Heart right ventricle (tissue), 16 donors: ENCODE measurements around the gene CCR5AS.
"Not testable (repeated sequence)": the region's sequence is repeated elsewhere in the genome, so short reads cannot be mapped to it uniquely, and the experiment has no call there.

Experiments used
- ATAC-seq, 8 donors: fragments of 200-7000 bp; cut with Tn5 transposase; one replicate each; pipeline ENCODE4 v1.9.1; 2020; ENCODE audit warnings: mild to moderate bottlenecking in 8 of 8, moderate library complexity in 8 of 8, moderate number of reproducible peaks in 1 of 8
- DNase-seq, 2 donors: peaks; one replicate each; pipeline ENCODE4 v3.0.0-alpha.2; 2020
- H3K27ac ChIP-seq, 10 donors: fragments of 200-600 bp; sonication (generic) in 2 of 10; one replicate each; pipeline versions ENCODE4 v1.5.0 to v1.8.0; 2020 to 2022; ENCODE audit warnings: mild to moderate bottlenecking in 3 of 10
- H3K27me3 ChIP-seq, 7 donors: fragments of 200-600 bp; one replicate each; pipeline ENCODE4 v1.8.0; 2021 to 2022; ENCODE audit warnings: mild to moderate bottlenecking in 2 of 7
- H3K36me3 ChIP-seq, 9 donors: fragments of 200-600 bp; sonication (generic) in 1 of 9; one replicate each; pipeline versions ENCODE4 v1.5.0 to v1.8.0; 2020 to 2022; ENCODE audit warnings: mild to moderate bottlenecking in 2 of 9
- H3K4me1 ChIP-seq, 9 donors: fragments of 200-600 bp; sonication (generic) in 1 of 9; one replicate each; pipeline versions ENCODE4 v1.5.0 to v1.8.0; 2020 to 2022; ENCODE audit warnings: mild to moderate bottlenecking in 4 of 9
- H3K4me3 ChIP-seq, 10 donors: fragments of 200-600 bp; sonication (generic) in 2 of 10; one replicate each; pipeline versions ENCODE4 v1.5.0 to v1.8.0; 2020 to 2022; ENCODE audit warnings: mild to moderate bottlenecking in 7 of 10, moderate library complexity in 2 of 10
- H3K9me3 ChIP-seq, 11 donors: fragments of 200-600 bp in 10 of 11; sonication (generic) in 2 of 11; one replicate each; pipeline versions ENCODE4 v1.5.0 to v1.8.0; 2013 to 2022; ENCODE audit warnings: mild to moderate bottlenecking in 2 of 11, control low read depth in 1 of 11, moderate library complexity in 1 of 11
- WGBS, 2 donors: extraction: QIAGEN DNeasy Blood & Tissue Kit; methylation state at CpG; one replicate each; pipeline ENCODE4 v1.1.7; 2013; ENCODE audit warnings: inconsistent platforms in 1 of 2; 5-methylcytosine and 5-hydroxymethylcytosine counted together
- intact Hi-C, 10 donors: fragments of 100-400 bp; cut with DNase I; formaldehyde crosslinking; loops; one replicate each; pipeline versions ENCODE4 v1.11.1 to v1.14.2; 2022
- TF ChIP-seq, protein P1 (sequence below), 9 donors: fragments of 200-600 bp; sonication (generic) in 2 of 9; IDR thresholded peaks; one replicate each; pipeline versions ENCODE4 v1.5.0 to v1.8.0; 2021 to 2022; ENCODE audit warnings: antibody characterized with exemption in 9 of 9, mild to moderate bottlenecking in 5 of 9, moderate library complexity in 1 of 9
- donor health status: Arrhythmogenic right ventricular cardiomyopathy.
- donor health status: ischemic (EF 13 %, LVEDD 7.1; RV severe dilation, severe dysfunction).
- donor health status: healthy with polysubstance abuse.
- donor health status: DM: no; HTN: yes; CAD: no.
- donor health status: DM: no; HTN: no; CAD: no.
- donor health status: ischemic (EF 25% LVEDD 6.9; RV normal size, moderate dysfunction).
- donor health status: ischemic (EF 25% LVEDD 5.7; RV mildly dilated, moderate dysfunction).
- donor health status: healthy.
- donor health status: DM: yes; HTN: yes; CAD: no.
- donor health status: Ischemic cardiomyopathy.
- donor health status: ischemic (EF 35%, LVEDD 5.7; RV mildly dilated, moderate dysfunction).
- donor health status: nonischemic (EF 11% LVEDD 7.7; RV severe dilation, severe dysfunction).
- donor health status: DM: yes; HTN: yes; CAD: no.
- donor health status: PGD.
- donor health status: ischemic (EF 29% LVEDD 5.4; RV normal size, mild dysfunction).
- donor health status: nonischemic (EF 23%, LVEDD 6.1; RV moderate dilation, normal function).

Gene CCR5AS

GRCh38 chr3:46334741-46335478 lies 72.0 kb downstream of the CCR5AS start:
- no peak overlapping the region for H3K27ac ChIP-seq
- no peak for DNase-seq
- H3K4me1 ChIP-seq, result peaks cover 0 to 3% (median 0%) of the 10 kb centered on the region in 9 donors
- intact Hi-C loops, result no loop called here
- no peak overlapping the region for H3K4me3 ChIP-seq
- ATAC-seq, result no peak
- H3K27me3 ChIP-seq, result no peaks in the 10 kb centered on the region
- H3K9me3 ChIP-seq, result peaks cover 0 to 20% (median 8%) of the 10 kb centered on the region in 11 donors
- H3K36me3 ChIP-seq, result no peaks in the 10 kb centered on the region
- 54 to 66% methylated on average over 4 of the region's 4 CpGs for WGBS, 2 donors
- TF ChIP-seq, protein P1, sequence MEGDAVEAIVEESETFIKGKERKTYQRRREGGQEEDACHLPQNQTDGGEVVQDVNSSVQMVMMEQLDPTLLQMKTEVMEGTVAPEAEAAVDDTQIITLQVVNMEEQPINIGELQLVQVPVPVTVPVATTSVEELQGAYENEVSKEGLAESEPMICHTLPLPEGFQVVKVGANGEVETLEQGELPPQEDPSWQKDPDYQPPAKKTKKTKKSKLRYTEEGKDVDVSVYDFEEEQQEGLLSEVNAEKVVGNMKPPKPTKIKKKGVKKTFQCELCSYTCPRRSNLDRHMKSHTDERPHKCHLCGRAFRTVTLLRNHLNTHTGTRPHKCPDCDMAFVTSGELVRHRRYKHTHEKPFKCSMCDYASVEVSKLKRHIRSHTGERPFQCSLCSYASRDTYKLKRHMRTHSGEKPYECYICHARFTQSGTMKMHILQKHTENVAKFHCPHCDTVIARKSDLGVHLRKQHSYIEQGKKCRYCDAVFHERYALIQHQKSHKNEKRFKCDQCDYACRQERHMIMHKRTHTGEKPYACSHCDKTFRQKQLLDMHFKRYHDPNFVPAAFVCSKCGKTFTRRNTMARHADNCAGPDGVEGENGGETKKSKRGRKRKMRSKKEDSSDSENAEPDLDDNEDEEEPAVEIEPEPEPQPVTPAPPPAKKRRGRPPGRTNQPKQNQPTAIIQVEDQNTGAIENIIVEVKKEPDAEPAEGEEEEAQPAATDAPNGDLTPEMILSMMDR (IDR thresholded peaks at IDR 0.05), result no peak

GRCh38 chr3:46330676-46331075 lies 76.2 kb downstream of the CCR5AS start:
- 85 to 95% methylated on average over 3 of the region's 3 CpGs for WGBS, 2 donors
- H3K4me1 ChIP-seq, H3K4me3 ChIP-seq, H3K27ac ChIP-seq, intact Hi-C loops, H3K36me3 ChIP-seq, ATAC-seq, DNase-seq, H3K27me3 ChIP-seq: not testable (repeated sequence)
- peaks cover 0 to 13% (median 0%) of the 10 kb centered on the region in 11 donors for H3K9me3 ChIP-seq

DNA sequence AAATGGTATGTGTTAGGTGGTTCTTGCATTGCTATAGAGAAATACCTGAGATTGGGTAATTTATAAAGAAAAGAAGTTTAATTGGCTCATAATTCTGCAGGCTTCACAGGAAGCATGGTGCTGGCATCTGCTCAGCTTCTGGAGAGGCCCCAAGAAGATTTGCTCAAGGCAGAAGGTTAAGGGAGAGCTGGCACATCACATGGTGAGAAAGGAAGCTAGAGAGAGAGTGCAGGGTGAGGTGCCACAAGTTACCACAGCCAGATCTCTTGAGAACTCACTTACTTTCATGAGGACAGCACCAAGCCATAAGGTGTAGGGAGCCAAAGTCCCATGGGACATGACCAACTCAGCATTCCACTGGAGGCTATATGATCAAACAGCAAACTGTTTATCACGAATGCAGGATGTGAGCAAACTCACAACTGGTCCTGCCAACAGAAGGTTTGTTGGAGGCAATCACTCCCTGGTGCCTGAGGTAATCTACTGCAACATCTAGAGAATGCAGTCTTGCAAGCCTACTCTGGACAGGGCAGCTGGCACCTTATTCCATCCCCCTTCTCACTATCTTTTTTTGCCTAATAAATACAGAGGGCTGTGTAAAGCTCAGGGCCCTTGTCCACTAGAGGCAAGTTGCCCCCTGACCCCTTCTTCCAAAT lies 81.1 kb downstream of the CCR5AS start:
- DNase-seq, result no peak
- Histone ChIP-seq H3K27me3 (peaks cover 0 to 15% (median 4%) of the 10 kb centered on the region in 7 donors), H3K4me1 (peaks cover 0 to 28% (median 0%) of the 10 kb centered on the region in 9 donors), H3K9me3 (peaks cover 0 to 13% (median 0%) of the 10 kb centered on the region in 11 donors), H3K4me3 (no peak overlapping the region), H3K36me3 (no peaks in the 10 kb centered on the region), H3K27ac (no peak overlapping the region)
- ATAC-seq, result no peak
- intact Hi-C loops, result no loop called here
- TF ChIP-seq, protein P1 (IDR thresholded peaks at IDR 0.05), result no peak
- WGBS, 2 donors, result 74 to 85% methylated on average over 1 of the region's 1 CpG

- Histone ChIP-seq H3K4me1 (peaks cover 0 to 36% (median 0%) of the 10 kb centered on the region in 9 donors), H3K36me3 (no peaks in the 10 kb centered on the region), H3K4me3 (no peak overlapping the region), H3K27me3 (peaks cover 0 to 16% (median 4%) of the 10 kb centered on the region in 7 donors), H3K9me3 (peaks cover 0 to 13% (median 0%) of the 10 kb centered on the region in 11 donors), H3K27ac (no peak overlapping the region)
- DNase-seq (no peak), ATAC-seq (no peak)
- 73 to 76% methylated on average over 2 of the region's 2 CpGs for WGBS, 2 donors
- TF ChIP-seq, protein P1 (IDR thresholded peaks at IDR 0.05), result no peak
- intact Hi-C loops, result no loop called here
Measured at GRCh38 chr3:46324036-46324435, 82.8 kb downstream of the CCR5AS start.
